HG02759 (cell line): ENCODE measurements around the gene CPTP.

Experiments used
- ATAC-seq: cut with Tn5 transposase; IDR thresholded peaks from one replicate; pipeline ENCODE4 v1.9.1; 2021; ENCODE audit warnings: mild to moderate bottlenecking, moderate library complexity; ENCODE audit not compliant: unreplicated experiment

Gene CPTP

GRCh38 chr1:1291548-1292441 lies 32.8 kb upstream of the CPTP start:
- ATAC-seq: no peak

GRCh38 chr1:1292442-1292779 lies 32.2 kb upstream of the CPTP start:
- no peak for ATAC-seq

GRCh38 chr1:1292851-1293250 lies 31.8 kb upstream of the CPTP start:
- ATAC-seq: no peak

- no peak for ATAC-seq
Measured at GRCh38 chr1:1293263-1294249, 31.0 kb upstream of the CPTP start.

GRCh38 chr1:1294250-1294890 lies 30.2 kb upstream of the CPTP start:
- no peak for ATAC-seq

GRCh38 chr1:1295154-1295923 lies 29.3 kb upstream of the CPTP start:
- no peak for ATAC-seq

GRCh38 chr1:1296070-1297061 lies 28.2 kb upstream of the CPTP start:
- no peak for ATAC-seq

GRCh38 chr1:1297802-1298424 lies 26.7 kb upstream of the CPTP start:
- ATAC-seq: no peak

- ATAC-seq: no peak
Measured at GRCh38 chr1:1298861-1299685, 25.5 kb upstream of the CPTP start.

GRCh38 chr1:1299686-1300351 lies 24.8 kb upstream of the CPTP start:
- ATAC-seq: no peak

GRCh38 chr1:1300352-1300739 lies 24.3 kb upstream of the CPTP start:
- no peak for ATAC-seq

GRCh38 chr1:1302006-1302430 lies 22.6 kb upstream of the CPTP start:
- ATAC-seq: no peak

- no peak for ATAC-seq
Measured at GRCh38 chr1:1302951-1303509, 21.6 kb upstream of the CPTP start.

GRCh38 chr1:1303736-1304135 lies 20.9 kb upstream of the CPTP start:
- no peak for ATAC-seq

GRCh38 chr1:1304331-1305299 lies 20.0 kb upstream of the CPTP start:
- ATAC-seq: no peak
